Transverse colon (tissue), 4 donors: Measurements from ENCODE around the gene SQOR. TPM values are rescaled to one million over a fixed set of nuclear protein-coding genes. Genes with fewer than 3 reads are reported as not detected.

ENCODE experiments used
- DNase-seq: peaks from one replicate; pipeline ENCODE4 v3.0.0-alpha.2; 2019
- H3K27ac ChIP-seq, 4 donors: fragments of 200-600 bp; sonication (generic); 2 replicates each; pipeline ENCODE4 v1.5.1; 2016 to 2018; ENCODE audit warnings: inconsistent platforms in 4 of 4
- H3K27me3 ChIP-seq: fragments of 200-600 bp; sonication (generic); 2 replicates; pipeline ENCODE4 v1.5.1; 2017; ENCODE audit warnings: inconsistent platforms
- H3K36me3 ChIP-seq, 4 donors: fragments of 200-600 bp; sonication (generic); 2 replicates each; pipeline ENCODE4 v1.5.1; 2017 to 2019; ENCODE audit warnings: inconsistent platforms in 4 of 4
- H3K4me1 ChIP-seq, 4 donors: fragments of 200-600 bp; sonication (generic); 2 replicates each; pipeline ENCODE4 v1.5.1; 2017 to 2020; ENCODE audit warnings: inconsistent platforms in 4 of 4
- H3K4me3 ChIP-seq, 4 donors: fragments of 200-600 bp; sonication (generic); 1 replicate in 1 of 4; 2 replicates in 3 of 4; pipeline versions ENCODE4 v1.5.1 to v1.6.1; 2017 to 2019; ENCODE audit warnings: inconsistent platforms in 4 of 4
- H3K9me3 ChIP-seq, 2 donors: fragments of 200-600 bp; sonication (generic); 2 replicates each; pipeline ENCODE4 v1.5.1; 2017 to 2019; ENCODE audit warnings: inconsistent platforms in 2 of 2
- EP300 ChIP-seq: sonication (generic); formaldehyde crosslinking; IDR thresholded peaks from one replicate; pipeline ENCODE4 v1.6.1; 2017; ENCODE audit warnings: antibody characterized with exemption, low read depth
- POLR2A ChIP-seq: fragments of 450-650 bp; IDR thresholded peaks from one replicate; pipeline ENCODE4 v1.6.1; 2016; ENCODE audit warnings: antibody characterized with exemption, mild to moderate bottlenecking, moderate library complexity
- POLR2AphosphoS5 ChIP-seq, 3 donors: sonication (generic); formaldehyde crosslinking; IDR thresholded peaks; one replicate each; pipeline ENCODE4 v1.6.1; 2016; ENCODE audit warnings: antibody characterized with exemption in 3 of 3
- WGBS, 2 donors: methylation state at CpG; one replicate each; pipeline ENCODE4 v1.1.5; 2018; ENCODE audit warnings: low coverage in 1 of 2; 5-methylcytosine and 5-hydroxymethylcytosine counted together
- in situ Hi-C, 4 donors: fragments of 200-750 bp; cut with MboI; loops; one replicate each; pipeline versions ENCODE4 v1.15.0 to v1.15.1; 2017; ENCODE audit warnings: low sequenced_read_pairs in 3 of 4, low pct_ligation_motif_present in 1 of 4, low pct_unique_long_range_greater_than_20kb in 1 of 4
- intact Hi-C: fragments of 100-400 bp; cut with DNase I; formaldehyde crosslinking; loops from one replicate; pipeline ENCODE4 v1.15.1; 2023; ENCODE audit warnings: low total_unique reads
- total RNA-seq, 4 donors: library from RNA; depleted of rRNA; stranded (reverse); fragments of >200 nt; gene quantifications; one replicate each; pipeline ENCODE4 v1.1.0, GENCODE V29; 2016
- TF ChIP-seq, protein P1 (sequence below), 5 experiments: fragments of 200-600 bp in 3 of 5; fragments of 450-650 bp in 2 of 5; sonication (generic) in 3 of 5; IDR thresholded peaks; 1 replicate in 2 of 5; 2 replicates in 3 of 5; pipeline ENCODE4 v1.5.1; 2016 to 2017; ENCODE audit warnings: antibody characterized with exemption in 5 of 5, inconsistent platforms in 3 of 5, mild to moderate bottlenecking in 2 of 5, moderate library complexity in 1 of 5

The SQOR gene
- total RNA-seq, 4 donors from 2014 or later = 106 to 377 (median 281) TPM

GRCh38 chr15:45587095-45587862 is 47.5 kb upstream of the SQOR start, which contains the start of gene BLOC1S6:
Gene BLOC1S6, plus strand, starts transcription at chr15:45587379. Its CDS starts 65 bp downstream, at chr15:45587444.
- Histone ChIP-seq H3K4me3 (peak within 1 kb of the TSS; percentile 61 to 88 (median 85)), H3K27ac (peak within 1 kb of the TSS; percentile 93 to 99 (median 98)), H3K4me1 (peaks cover 16 to 39% (median 27%) of the 10 kb centered on the region in 4 donors), H3K9me3 (no peaks in the 10 kb centered on the region), H3K27me3 (no peaks in the 10 kb centered on the region), H3K36me3 (no peaks in the 10 kb centered on the region)
- 0 to 1% methylated on average over 4 to 61 of the region's 62 CpGs for WGBS, 2 donors
- in situ Hi-C loops = no loop called here
- intact Hi-C loops = no loop called here
- DNase-seq = peak; percentile 91
- TF ChIP-seq POLR2A (peak; percentile 85), EP300 (no peak), POLR2AphosphoS5 (IDR thresholded peaks at IDR 0.05) (peak in 2 of 3 donors; percentile 73 to 90)

GRCh38 chr15:45587863-45588170 is 47.0 kb upstream of the SQOR start:
- Histone ChIP-seq H3K4me1 (peaks cover 16 to 39% (median 27%) of the 10 kb centered on the region in 4 donors), H3K27me3 (no peaks in the 10 kb centered on the region), H3K36me3 (peaks cover 0 to 3% (median 0%) of the 10 kb centered on the region in 4 donors), H3K4me3 (peak overlapping the region; percentile 61 to 88 (median 85)), H3K9me3 (no peaks in the 10 kb centered on the region), H3K27ac (peak overlapping the region; percentile 93 to 99 (median 98))
- no peak for TF ChIP-seq POLR2AphosphoS5 (IDR thresholded peaks at IDR 0.05)
- TF ChIP-seq POLR2A = no peak
- TF ChIP-seq, protein P1, sequence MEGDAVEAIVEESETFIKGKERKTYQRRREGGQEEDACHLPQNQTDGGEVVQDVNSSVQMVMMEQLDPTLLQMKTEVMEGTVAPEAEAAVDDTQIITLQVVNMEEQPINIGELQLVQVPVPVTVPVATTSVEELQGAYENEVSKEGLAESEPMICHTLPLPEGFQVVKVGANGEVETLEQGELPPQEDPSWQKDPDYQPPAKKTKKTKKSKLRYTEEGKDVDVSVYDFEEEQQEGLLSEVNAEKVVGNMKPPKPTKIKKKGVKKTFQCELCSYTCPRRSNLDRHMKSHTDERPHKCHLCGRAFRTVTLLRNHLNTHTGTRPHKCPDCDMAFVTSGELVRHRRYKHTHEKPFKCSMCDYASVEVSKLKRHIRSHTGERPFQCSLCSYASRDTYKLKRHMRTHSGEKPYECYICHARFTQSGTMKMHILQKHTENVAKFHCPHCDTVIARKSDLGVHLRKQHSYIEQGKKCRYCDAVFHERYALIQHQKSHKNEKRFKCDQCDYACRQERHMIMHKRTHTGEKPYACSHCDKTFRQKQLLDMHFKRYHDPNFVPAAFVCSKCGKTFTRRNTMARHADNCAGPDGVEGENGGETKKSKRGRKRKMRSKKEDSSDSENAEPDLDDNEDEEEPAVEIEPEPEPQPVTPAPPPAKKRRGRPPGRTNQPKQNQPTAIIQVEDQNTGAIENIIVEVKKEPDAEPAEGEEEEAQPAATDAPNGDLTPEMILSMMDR (IDR thresholded peaks at IDR 0.05) = no peak
- in situ Hi-C loops (no loop called here), intact Hi-C loops (no loop called here)
- DNase-seq = no peak
- WGBS, 2 donors = 0% methylated on average over 4 of the region's 4 CpGs

- no peak for DNase-seq
- Histone ChIP-seq H3K9me3 (no peaks in the 10 kb centered on the region), H3K27me3 (no peaks in the 10 kb centered on the region), H3K27ac (peak overlapping the region; percentile 93 to 99 (median 98)), H3K4me1 (peaks cover 16 to 39% (median 27%) of the 10 kb centered on the region in 4 donors), H3K4me3 (peak overlapping the region; percentile 61 to 88 (median 85)), H3K36me3 (peaks cover 0 to 3% (median 0%) of the 10 kb centered on the region in 4 donors)
- no peak for TF ChIP-seq POLR2AphosphoS5 (IDR thresholded peaks at IDR 0.05)
- no peak for TF ChIP-seq POLR2A
- TF ChIP-seq EP300 = no peak
- TF ChIP-seq, protein P1 (IDR thresholded peaks at IDR 0.05) = no peak
- in situ Hi-C loops (no loop called here), intact Hi-C loops (no loop called here)
- 6 to 24% methylated on average over 3 to 6 of the region's 6 CpGs for WGBS, 2 donors
These were observed 46.5 kb upstream of the SQOR start for GRCh38 chr15:45588219-45588875.

DNA sequence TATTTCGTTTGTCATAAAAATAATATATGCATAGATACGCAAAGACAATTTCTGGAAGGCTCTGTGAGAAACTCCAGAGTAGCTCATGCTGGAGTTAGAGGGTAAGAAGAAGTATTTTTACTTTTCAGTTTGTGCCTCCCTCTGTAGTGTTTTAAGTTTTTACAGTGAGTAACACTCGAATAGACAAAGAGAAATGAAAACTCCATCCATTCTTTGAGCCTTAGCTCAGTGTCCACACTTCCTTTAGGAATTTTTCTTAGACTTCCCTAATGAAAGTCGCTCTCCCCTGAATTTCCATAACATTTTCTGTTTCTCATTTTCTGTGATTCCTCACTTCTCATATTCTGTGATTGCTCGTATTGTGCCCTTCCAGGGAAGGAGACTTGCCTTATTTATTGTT is 45.6 kb upstream of the SQOR start:
- WGBS, 2 donors = 62 to 71% methylated on average over 5 of the region's 5 CpGs
- DNase-seq = no peak
- no peak for TF ChIP-seq POLR2AphosphoS5 (IDR thresholded peaks at IDR 0.05)
- TF ChIP-seq POLR2A = no peak
- TF ChIP-seq, protein P1 (IDR thresholded peaks at IDR 0.05) = no peak
- no peak for TF ChIP-seq EP300
- Histone ChIP-seq H3K27ac (peak overlapping the region in 3 of 4 donors; percentile 93 to 99 (median 97)), H3K27me3 (no peaks in the 10 kb centered on the region), H3K36me3 (peaks cover 0 to 3% (median 0%) of the 10 kb centered on the region in 4 donors), H3K4me1 (peaks cover 16 to 39% (median 27%) of the 10 kb centered on the region in 4 donors), H3K4me3 (no peak overlapping the region), H3K9me3 (no peaks in the 10 kb centered on the region)
- in situ Hi-C loops = no loop called here
- intact Hi-C loops = no loop called here
